ENCODE results near the gene MPPED1.

MPPED1 gene

GRCh38 chr22:43411040-43411868, 560 bp upstream of the MPPED1 start:
- no peak for DNase-seq (ENCODE audit: low read depth)

GRCh38 chr22:43412808-43413795, 1.3 kb downstream of the MPPED1 start:
- DNase-seq (ENCODE audit: low read depth): no peak

GRCh38 chr22:43413826-43414225, 2.0 kb downstream of the MPPED1 start:
- no peak for DNase-seq (ENCODE audit: low read depth)

GRCh38 chr22:43415681-43416080, 3.9 kb downstream of the MPPED1 start:
- no peak for DNase-seq (ENCODE audit: low read depth)

- DNase-seq (ENCODE audit: low read depth): no peak
These were observed 5.7 kb downstream of the MPPED1 start for GRCh38 chr22:43417555-43417954.

- no peak for DNase-seq (ENCODE audit: low read depth)
These were observed 6.4 kb downstream of the MPPED1 start for GRCh38 chr22:43418079-43418825.

GRCh38 chr22:43419371-43420080, 7.7 kb downstream of the MPPED1 start:
- no peak for DNase-seq (ENCODE audit: low read depth)

- no peak for DNase-seq (ENCODE audit: low read depth)
These were observed 9.3 kb downstream of the MPPED1 start for GRCh38 chr22:43421046-43421665.

GRCh38 chr22:43421914-43422615, 10.3 kb downstream of the MPPED1 start:
- DNase-seq (ENCODE audit: low read depth): no peak

GRCh38 chr22:43423046-43423445, 11.2 kb downstream of the MPPED1 start:
- DNase-seq (ENCODE audit: low read depth): no peak

GRCh38 chr22:43424201-43424600, 12.4 kb downstream of the MPPED1 start:
- no peak for DNase-seq (ENCODE audit: low read depth)

GRCh38 chr22:43424666-43425630, 13.1 kb downstream of the MPPED1 start:
- DNase-seq (ENCODE audit: low read depth): no peak

GRCh38 chr22:43425976-43426785, 14.4 kb downstream of the MPPED1 start:
- DNase-seq (ENCODE audit: low read depth): no peak

GRCh38 chr22:43426816-43427215, 15.0 kb downstream of the MPPED1 start:
- DNase-seq (ENCODE audit: low read depth): no peak

GRCh38 chr22:43427296-43428004, 15.6 kb downstream of the MPPED1 start:
- DNase-seq (ENCODE audit: low read depth): no peak

- no peak for DNase-seq (ENCODE audit: low read depth)
These were observed 16.2 kb downstream of the MPPED1 start for GRCh38 chr22:43428005-43428485.

GRCh38 chr22:43428521-43428920, 16.7 kb downstream of the MPPED1 start:
- no peak for DNase-seq (ENCODE audit: low read depth)

Measured in stimulated activated CD8-positive, alpha-beta memory T cell treated with anti-CD3 and anti-CD28 coated beads, Interleukin-12 subunit alpha, Interleukin-12 subunit beta, amount 100 ng/mL, for 4 hours (primary cell).